SU-DHL-6 (cell line): ENCODE data around the gene BCAS3.

ENCODE experiments used
- H2AFZ ChIP-seq: fragments of 200-600 bp; sonication (generic); 2 replicates; pipeline ENCODE4 v1.6.1; 2014; ENCODE audit warnings: low read depth, mild to moderate bottlenecking, moderate library complexity, mixed read lengths, antibody characterized with exemption, low read length; ENCODE audit not compliant: severe bottlenecking
- H3F3A ChIP-seq: fragments of 200-600 bp; shearing (Covaris generic); 2 replicates; pipeline ENCODE4 v1.6.0; 2016; ENCODE audit warnings: antibody characterized with exemption, mild to moderate bottlenecking; ENCODE audit not compliant: insufficient read depth
- H3K27ac ChIP-seq: fragments of 200-600 bp; sonication (generic); 2 replicates; pipeline ENCODE4 v1.5.1; 2016; ENCODE audit warnings: low read depth, mild to moderate bottlenecking, low read length, moderate library complexity, mixed read lengths
- H3K27me3 ChIP-seq: fragments of 200-600 bp; sonication (generic), shearing (Covaris generic); 2 replicates; pipeline ENCODE4 v1.6.0; 2014; ENCODE audit warnings: mild to moderate bottlenecking, low read length
- H3K36me3 ChIP-seq: fragments of 200-600 bp; sonication (generic); 2 replicates; pipeline ENCODE4 v1.6.1; 2014; ENCODE audit warnings: mild to moderate bottlenecking, low read length, mixed read lengths
- H3K4me2 ChIP-seq: fragments of 300-600, 200-600 bp; shearing (Covaris generic), sonication (generic); 2 replicates; pipeline ENCODE4 v1.6.0; 2014; ENCODE audit warnings: low read length, low read depth, mild to moderate bottlenecking; ENCODE audit not compliant: poor library complexity, severe bottlenecking
- H3K4me3 ChIP-seq: fragments of 200-600 bp; sonication (generic); 2 replicates; pipeline ENCODE4 v1.5.1; 2014; ENCODE audit warnings: antibody characterized with exemption, low read length, mild to moderate bottlenecking, mixed read lengths; ENCODE audit not compliant: insufficient read depth, poor library complexity, severe bottlenecking
- H3K79me2 ChIP-seq: fragments of 200-600 bp; sonication (generic); 2 replicates; pipeline ENCODE4 v1.6.1; 2014; ENCODE audit warnings: mild to moderate bottlenecking, low read length, moderate library complexity; ENCODE audit not compliant: insufficient read depth
- H3K9ac ChIP-seq: fragments of 200-600 bp; sonication (generic); 2 replicates; pipeline ENCODE4 v1.7.0; 2014; ENCODE audit warnings: mild to moderate bottlenecking, low read length
- H3K9me2 ChIP-seq: fragments of 200-600 bp; sonication (generic); replicated peaks from 2 replicates; pipeline ENCODE4 v1.6.1; 2014; ENCODE audit warnings: low read length; ENCODE audit not compliant: insufficient read depth
- H3K9me3 ChIP-seq: fragments of 200-600 bp; sonication (generic); 2 replicates; pipeline ENCODE4 v1.6.1; 2014; ENCODE audit warnings: low read length, mixed read lengths; ENCODE audit not compliant: insufficient read depth
- H4K20me1 ChIP-seq: fragments of 200-600 bp; sonication (generic); 2 replicates; pipeline ENCODE4 v1.6.1; 2014; ENCODE audit warnings: low read depth, mild to moderate bottlenecking, antibody characterized with exemption, low read length, moderate library complexity, mixed read lengths
- EZH2phosphoT487 ChIP-seq: fragments of 200-600 bp; sonication (generic), shearing (Covaris generic); conservative IDR thresholded peaks from 2 replicates; pipeline ENCODE4 v1.6.1; 2018; ENCODE audit warnings: mild to moderate bottlenecking, antibody characterized with exemption, low read length, moderate library complexity, mixed read lengths
- TF ChIP-seq, protein P1 (sequence below): fragments of 200-600 bp; sonication (generic); IDR thresholded peaks from one replicate; pipeline ENCODE4 v1.5.1; 2017; ENCODE audit warnings: antibody characterized with exemption, mild to moderate bottlenecking, low read length, moderate library complexity; ENCODE audit not compliant: insufficient read depth, poor library complexity, severe bottlenecking

The BCAS3 gene

DNA sequence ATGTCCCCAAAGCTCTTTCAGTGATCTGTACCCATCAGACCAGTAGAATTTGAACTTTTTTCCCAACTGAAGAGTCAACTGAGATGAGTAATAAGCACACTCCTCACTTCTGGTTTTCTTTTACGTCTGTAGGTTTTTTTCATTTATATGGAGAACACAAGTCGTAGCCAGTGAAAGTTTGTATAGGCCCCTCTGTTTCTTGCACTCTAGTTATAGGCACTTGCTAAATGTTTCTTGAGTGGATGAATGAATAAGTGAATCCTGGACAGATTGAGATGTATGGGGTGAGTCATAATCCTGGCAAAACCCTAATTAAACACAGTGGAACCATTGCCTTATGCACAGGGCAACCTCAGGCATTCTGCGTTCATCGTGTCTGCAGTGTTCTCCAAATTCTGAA, 528.3 kb downstream of the BCAS3 start:
- Histone ChIP-seq H3K9me3 (no peaks in the 10 kb centered on the region), H3K9me2 (no peaks in the 10 kb centered on the region), H3K4me3 (no peak overlapping the region), H3K27ac (no peak overlapping the region), H4K20me1 (no peaks in the 10 kb centered on the region), H3K36me3 (no peaks in the 10 kb centered on the region), H3F3A (no peaks in the 10 kb centered on the region), H3K79me2 (no peaks in the 10 kb centered on the region), H3K9ac (no peak overlapping the region), H3K4me2 (no peak overlapping the region), H2AFZ (no peak overlapping the region), H3K27me3 (no peaks in the 10 kb centered on the region)
- TF ChIP-seq, protein P1, sequence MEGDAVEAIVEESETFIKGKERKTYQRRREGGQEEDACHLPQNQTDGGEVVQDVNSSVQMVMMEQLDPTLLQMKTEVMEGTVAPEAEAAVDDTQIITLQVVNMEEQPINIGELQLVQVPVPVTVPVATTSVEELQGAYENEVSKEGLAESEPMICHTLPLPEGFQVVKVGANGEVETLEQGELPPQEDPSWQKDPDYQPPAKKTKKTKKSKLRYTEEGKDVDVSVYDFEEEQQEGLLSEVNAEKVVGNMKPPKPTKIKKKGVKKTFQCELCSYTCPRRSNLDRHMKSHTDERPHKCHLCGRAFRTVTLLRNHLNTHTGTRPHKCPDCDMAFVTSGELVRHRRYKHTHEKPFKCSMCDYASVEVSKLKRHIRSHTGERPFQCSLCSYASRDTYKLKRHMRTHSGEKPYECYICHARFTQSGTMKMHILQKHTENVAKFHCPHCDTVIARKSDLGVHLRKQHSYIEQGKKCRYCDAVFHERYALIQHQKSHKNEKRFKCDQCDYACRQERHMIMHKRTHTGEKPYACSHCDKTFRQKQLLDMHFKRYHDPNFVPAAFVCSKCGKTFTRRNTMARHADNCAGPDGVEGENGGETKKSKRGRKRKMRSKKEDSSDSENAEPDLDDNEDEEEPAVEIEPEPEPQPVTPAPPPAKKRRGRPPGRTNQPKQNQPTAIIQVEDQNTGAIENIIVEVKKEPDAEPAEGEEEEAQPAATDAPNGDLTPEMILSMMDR: no peak

DNA sequence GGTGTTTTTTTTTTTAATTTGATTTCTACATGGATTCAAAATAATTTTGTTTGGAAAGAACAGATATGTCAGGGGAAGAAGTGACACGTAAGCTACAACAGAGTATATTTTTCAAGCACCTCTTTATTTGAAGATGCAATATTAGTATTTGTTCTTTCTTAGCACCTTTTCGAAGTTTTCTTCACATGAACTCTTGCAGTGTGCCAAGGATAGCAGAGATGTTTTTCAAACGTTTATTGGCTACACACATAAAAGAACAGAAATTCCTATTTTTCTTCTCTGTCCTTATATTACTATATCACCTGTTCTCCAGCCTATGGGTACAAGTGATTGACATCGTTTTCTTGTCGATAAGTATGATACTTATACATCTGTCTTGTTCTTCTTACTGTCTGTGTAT, 529.3 kb downstream of the BCAS3 start:
- no peak overlapping the region for H2AFZ ChIP-seq
- no peaks in the 10 kb centered on the region for H4K20me1 ChIP-seq
- no peaks in the 10 kb centered on the region for H3K9me2 ChIP-seq
- H3K4me2 ChIP-seq: no peak overlapping the region
- no peak overlapping the region for H3K9ac ChIP-seq
- H3K4me3 ChIP-seq: no peak overlapping the region
- H3K9me3 ChIP-seq: no peaks in the 10 kb centered on the region
- H3F3A ChIP-seq: no peaks in the 10 kb centered on the region
- TF ChIP-seq, protein P1: no peak
- TF ChIP-seq EZH2phosphoT487: no peak
- H3K27me3 ChIP-seq: no peaks in the 10 kb centered on the region
- no peak overlapping the region for H3K27ac ChIP-seq
- no peaks in the 10 kb centered on the region for H3K79me2 ChIP-seq
- no peaks in the 10 kb centered on the region for H3K36me3 ChIP-seq

DNA sequence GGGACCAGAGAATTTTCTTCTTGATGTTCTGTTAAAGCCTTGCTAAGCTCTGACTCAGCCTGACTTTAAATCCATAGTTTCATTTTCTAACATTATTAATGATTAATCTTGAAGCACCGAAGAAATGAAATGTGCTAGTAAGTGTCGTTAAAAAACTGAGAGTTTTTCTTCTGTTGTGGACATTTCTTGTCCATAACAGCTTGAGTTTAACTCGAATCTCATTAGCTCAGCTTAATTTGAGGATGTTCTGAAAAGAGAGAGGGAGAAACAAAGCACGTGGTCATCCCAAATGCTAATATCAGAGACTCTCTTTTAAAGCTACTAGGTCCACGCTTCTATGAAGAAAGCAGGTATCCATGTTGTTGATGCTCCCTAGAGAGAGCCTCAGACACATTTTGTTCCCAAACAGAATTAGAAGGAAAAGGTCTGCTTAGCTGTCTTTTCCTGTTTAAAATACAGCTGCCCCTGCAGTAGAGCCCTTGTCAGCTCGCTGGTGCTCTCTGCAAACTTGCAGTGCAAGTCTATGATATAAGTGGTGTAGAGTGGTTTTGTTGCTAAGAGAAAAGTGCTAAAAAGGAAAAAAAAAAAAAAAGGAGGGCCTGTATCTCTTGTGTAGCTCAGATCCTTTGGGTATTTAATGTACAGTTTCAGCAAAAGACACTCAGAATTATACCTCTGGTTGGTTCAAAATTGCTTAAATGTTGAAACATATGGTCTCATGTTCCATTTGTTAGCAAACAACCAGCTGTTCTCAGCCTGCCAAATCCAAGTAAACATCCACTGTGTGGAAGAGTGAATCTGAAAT, 530.9 kb downstream of the BCAS3 start:
- TF ChIP-seq EZH2phosphoT487: no peak
- TF ChIP-seq, protein P1: no peak
- Histone ChIP-seq H4K20me1 (no peaks in the 10 kb centered on the region), H2AFZ (no peak overlapping the region), H3K27ac (no peak overlapping the region), H3K9me2 (no peaks in the 10 kb centered on the region), H3F3A (no peaks in the 10 kb centered on the region), H3K79me2 (no peaks in the 10 kb centered on the region), H3K4me3 (no peak overlapping the region), H3K27me3 (no peaks in the 10 kb centered on the region), H3K4me2 (no peak overlapping the region), H3K9me3 (no peaks in the 10 kb centered on the region), H3K36me3 (no peaks in the 10 kb centered on the region), H3K9ac (no peak overlapping the region)
